ENCODE data around the gene PIK3CA.
"Not testable (repeated sequence)": the region's sequence is repeated elsewhere in the genome, so short reads cannot be mapped to it uniquely, and the experiment has no call there.

The PIK3CA gene

GRCh38 chr3:179233043-179233442, 84.9 kb downstream of the PIK3CA start:
- Histone ChIP-seq H2BK120ac (ENCODE audit: insufficient read depth, low read length, poor library complexity) (no peak overlapping the region), H3K4me3 (ENCODE audit: low read depth, low read length) (no peak overlapping the region), H3K27ac (ENCODE audit: low read depth, low read length) (no peak overlapping the region), H3K79me1 (ENCODE audit: low read length) (no peaks in the 10 kb centered on the region), H4K12ac (ENCODE audit: low read depth, low read length) (no peak overlapping the region), H3K4me1 (ENCODE audit: control insufficient read depth in 1 of 2, insufficient read depth in 2 of 2, low read length in 2 of 2) (no peaks in the 10 kb centered on the region), H3K27me3 (ENCODE audit: insufficient read depth, low read length) (no peaks in the 10 kb centered on the region), H2BK5ac (ENCODE audit: low read depth, low read length, poor library complexity) (no peak overlapping the region), H4K8ac (ENCODE audit: low read depth, low read length) (no peak overlapping the region), H4K91ac (ENCODE audit: low read depth, low read length) (no peak overlapping the region), H3K79me2 (ENCODE audit: control insufficient read depth, insufficient read depth, low read length, poor library complexity) (no peaks in the 10 kb centered on the region), H3K9ac (ENCODE audit: low read length) (no peak overlapping the region), H3K9me3 (ENCODE audit: insufficient read depth, low read depth, low read length) (no peaks in the 10 kb centered on the region), H3K4ac (ENCODE audit: low read depth, low read length) (no peak overlapping the region), H2AFZ (ENCODE audit: insufficient read depth, low read length, poor library complexity) (no peak overlapping the region), H3K14ac (ENCODE audit: low read length) (no peak overlapping the region), H3K18ac (ENCODE audit: low read length) (no peak overlapping the region), H3K23ac (ENCODE audit: low read length) (no peak overlapping the region), H3K36me3 (ENCODE audit: control insufficient read depth in 1 of 2, insufficient read depth in 2 of 2, low read length in 2 of 2) (peaks cover 5% of the 10 kb centered on the region in 2 experiments), H2BK12ac (ENCODE audit: low read length) (no peak overlapping the region), H2AK5ac (ENCODE audit: low read length) (no peak overlapping the region), H3K4me2 (ENCODE audit: low read length) (no peak overlapping the region)
- DNase-seq, result no peak
- WGBS (ENCODE audit: extremely low coverage, insufficient coverage, insufficient read length), result no CpG with 5 or more reads among the region's 3 CpGs

- Histone ChIP-seq H4K8ac (ENCODE audit: low read depth, low read length) (no peak overlapping the region), H3K14ac (ENCODE audit: low read length) (no peak overlapping the region), H2AFZ (ENCODE audit: insufficient read depth, low read length, poor library complexity) (no peak overlapping the region), H3K4me2 (ENCODE audit: low read length) (no peak overlapping the region), H3K23ac (ENCODE audit: low read length) (no peak overlapping the region), H2BK12ac (ENCODE audit: low read length) (no peak overlapping the region), H3K9ac (ENCODE audit: low read length) (no peak overlapping the region), H3K9me3 (ENCODE audit: insufficient read depth, low read depth, low read length) (no peaks in the 10 kb centered on the region), H3K27me3 (ENCODE audit: insufficient read depth, low read length) (no peaks in the 10 kb centered on the region), H4K12ac (ENCODE audit: low read depth, low read length) (no peak overlapping the region), H2BK120ac (ENCODE audit: insufficient read depth, low read length, poor library complexity) (no peak overlapping the region), H4K91ac (ENCODE audit: low read depth, low read length) (no peak overlapping the region), H3K79me2 (ENCODE audit: control insufficient read depth, insufficient read depth, low read length, poor library complexity) (no peaks in the 10 kb centered on the region), H2BK5ac (ENCODE audit: low read depth, low read length, poor library complexity) (no peak overlapping the region), H3K79me1 (ENCODE audit: low read length) (no peaks in the 10 kb centered on the region), H3K4ac (ENCODE audit: low read depth, low read length) (no peak overlapping the region), H3K4me1 (ENCODE audit: control insufficient read depth in 1 of 2, insufficient read depth in 2 of 2, low read length in 2 of 2) (no peaks in the 10 kb centered on the region), H3K18ac (ENCODE audit: low read length) (no peak overlapping the region), H3K36me3 (ENCODE audit: control insufficient read depth in 1 of 2, insufficient read depth in 2 of 2, low read length in 2 of 2) (peaks cover 4 to 5% of the 10 kb centered on the region in 2 experiments), H3K27ac (ENCODE audit: low read depth, low read length) (no peak overlapping the region), H3K4me3 (ENCODE audit: low read depth, low read length) (no peak overlapping the region), H2AK5ac (ENCODE audit: low read length) (no peak overlapping the region)
- peak in 1 of 2 donors; percentile 2 for DNase-seq
- WGBS (ENCODE audit: extremely low coverage, insufficient coverage, insufficient read length), result no CpG with 5 or more reads among the region's 4 CpGs
Measured at GRCh38 chr3:179234199-179234598, 86.0 kb downstream of the PIK3CA start.

GRCh38 chr3:179236669-179237301, 88.6 kb downstream of the PIK3CA start:
- Histone ChIP-seq H4K91ac (ENCODE audit: low read depth, low read length) (no peak overlapping the region), H3K18ac (ENCODE audit: low read length) (no peak overlapping the region), H3K27me3 (ENCODE audit: insufficient read depth, low read length) (no peaks in the 10 kb centered on the region), H3K27ac (ENCODE audit: low read depth, low read length) (no peak overlapping the region), H2AFZ (ENCODE audit: insufficient read depth, low read length, poor library complexity) (no peak overlapping the region), H3K9me3 (ENCODE audit: insufficient read depth, low read depth, low read length) (no peaks in the 10 kb centered on the region), H3K79me1 (ENCODE audit: low read length) (no peaks in the 10 kb centered on the region), H3K4me1 (ENCODE audit: control insufficient read depth in 1 of 2, insufficient read depth in 2 of 2, low read length in 2 of 2) (no peaks in the 10 kb centered on the region), H2BK12ac (ENCODE audit: low read length) (no peak overlapping the region), H4K8ac (ENCODE audit: low read depth, low read length) (no peak overlapping the region), H2BK120ac (ENCODE audit: insufficient read depth, low read length, poor library complexity) (no peak overlapping the region), H3K36me3 (ENCODE audit: control insufficient read depth in 1 of 2, insufficient read depth in 2 of 2, low read length in 2 of 2) (peaks cover 0 to under 1% of the 10 kb centered on the region in 2 experiments), H3K23ac (ENCODE audit: low read length) (no peak overlapping the region), H4K12ac (ENCODE audit: low read depth, low read length) (no peak overlapping the region), H3K9ac (ENCODE audit: low read length) (no peak overlapping the region), H2AK5ac (ENCODE audit: low read length) (no peak overlapping the region), H2BK5ac (ENCODE audit: low read depth, low read length, poor library complexity) (no peak overlapping the region), H3K14ac (ENCODE audit: low read length) (no peak overlapping the region), H3K4me2 (ENCODE audit: low read length) (no peak overlapping the region), H3K4me3 (ENCODE audit: low read depth, low read length) (no peak overlapping the region), H3K4ac (ENCODE audit: low read depth, low read length) (no peak overlapping the region), H3K79me2 (ENCODE audit: control insufficient read depth, insufficient read depth, low read length, poor library complexity) (no peaks in the 10 kb centered on the region)
- whole genome bisulfite sequencing (ENCODE audit: extremely low coverage, insufficient coverage, insufficient read length), result no CpG with 5 or more reads among the region's 2 CpGs
- DNase-seq, result no peak

- H3K79me1 ChIP-seq (ENCODE audit: low read length); H3K9me3 ChIP-seq (ENCODE audit: insufficient read depth, low read depth, low read length); H2AK5ac ChIP-seq (ENCODE audit: low read length); H2BK120ac ChIP-seq (ENCODE audit: insufficient read depth, low read length, poor library complexity); H3K27ac ChIP-seq (ENCODE audit: low read depth, low read length); H3K4me3 ChIP-seq (ENCODE audit: low read depth, low read length); H3K4me2 ChIP-seq (ENCODE audit: low read length); H2BK12ac ChIP-seq (ENCODE audit: low read length); H3K14ac ChIP-seq (ENCODE audit: low read length); DNase-seq; H3K4ac ChIP-seq (ENCODE audit: low read depth, low read length); H3K79me2 ChIP-seq (ENCODE audit: control insufficient read depth, insufficient read depth, low read length, poor library complexity); H4K8ac ChIP-seq (ENCODE audit: low read depth, low read length); H3K4me1 ChIP-seq (ENCODE audit: control insufficient read depth in 1 of 2, insufficient read depth in 2 of 2, low read length in 2 of 2); H3K27me3 ChIP-seq (ENCODE audit: insufficient read depth, low read length); H3K36me3 ChIP-seq (ENCODE audit: control insufficient read depth in 1 of 2, insufficient read depth in 2 of 2, low read length in 2 of 2); H3K18ac ChIP-seq (ENCODE audit: low read length); H4K91ac ChIP-seq (ENCODE audit: low read depth, low read length); H2AFZ ChIP-seq (ENCODE audit: insufficient read depth, low read length, poor library complexity); H2BK5ac ChIP-seq (ENCODE audit: low read depth, low read length, poor library complexity); H3K23ac ChIP-seq (ENCODE audit: low read length); H4K12ac ChIP-seq (ENCODE audit: low read depth, low read length); H3K9ac ChIP-seq (ENCODE audit: low read length): not testable (repeated sequence)
- no CpG with 5 or more reads among the region's 1 CpG for WGBS (ENCODE audit: extremely low coverage, insufficient coverage, insufficient read length)
Measured at GRCh38 chr3:179240299-179240698, 92.1 kb downstream of the PIK3CA start.
